ENCODE measurements around the gene WDR93.
A peak's percentile ranks its signal among the peaks of the same experiment; 100 is the strongest.

The WDR93 gene

GRCh38 chr15:89749054-89749453 lies 58.4 kb downstream of the WDR93 start:
- DNase-seq (ENCODE audit: low read depth in 2 of 2): no peak

GRCh38 chr15:89749526-89749925 lies 58.9 kb downstream of the WDR93 start:
- DNase-seq (ENCODE audit: low read depth in 2 of 2): no peak

DNA sequence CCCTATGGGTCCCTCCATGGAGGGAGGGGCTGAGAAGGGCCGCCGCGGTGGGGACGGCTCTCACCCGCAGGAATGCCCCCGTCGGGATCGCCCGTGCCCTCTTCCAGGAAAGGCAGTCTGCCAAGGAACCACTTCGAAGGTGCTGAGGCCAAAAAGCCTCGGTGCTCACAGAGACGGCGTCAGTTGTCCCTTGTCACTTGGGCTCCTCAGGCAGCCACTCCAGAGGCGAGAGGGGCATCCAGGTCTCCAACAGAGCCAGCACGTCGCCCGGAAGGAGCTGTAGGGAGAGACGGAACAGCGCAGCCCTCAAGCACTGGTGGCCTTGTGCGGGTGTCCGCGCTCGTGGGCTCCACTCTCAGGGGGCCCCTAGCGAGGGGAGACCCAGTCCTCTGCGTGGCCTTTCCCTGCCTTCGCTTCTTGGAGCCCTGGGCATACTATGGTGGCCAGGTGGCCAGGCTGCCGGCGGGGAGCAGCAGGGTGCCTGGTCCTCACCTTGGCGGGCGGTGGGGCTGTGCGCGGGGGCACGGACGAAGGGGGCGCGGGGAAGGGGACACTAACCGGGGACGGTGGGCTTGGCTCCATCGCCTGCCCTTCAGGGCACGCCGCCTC lies 59.4 kb downstream of the WDR93 start:
- DNase-seq (ENCODE audit: low read depth in 2 of 2): no peak

DNA sequence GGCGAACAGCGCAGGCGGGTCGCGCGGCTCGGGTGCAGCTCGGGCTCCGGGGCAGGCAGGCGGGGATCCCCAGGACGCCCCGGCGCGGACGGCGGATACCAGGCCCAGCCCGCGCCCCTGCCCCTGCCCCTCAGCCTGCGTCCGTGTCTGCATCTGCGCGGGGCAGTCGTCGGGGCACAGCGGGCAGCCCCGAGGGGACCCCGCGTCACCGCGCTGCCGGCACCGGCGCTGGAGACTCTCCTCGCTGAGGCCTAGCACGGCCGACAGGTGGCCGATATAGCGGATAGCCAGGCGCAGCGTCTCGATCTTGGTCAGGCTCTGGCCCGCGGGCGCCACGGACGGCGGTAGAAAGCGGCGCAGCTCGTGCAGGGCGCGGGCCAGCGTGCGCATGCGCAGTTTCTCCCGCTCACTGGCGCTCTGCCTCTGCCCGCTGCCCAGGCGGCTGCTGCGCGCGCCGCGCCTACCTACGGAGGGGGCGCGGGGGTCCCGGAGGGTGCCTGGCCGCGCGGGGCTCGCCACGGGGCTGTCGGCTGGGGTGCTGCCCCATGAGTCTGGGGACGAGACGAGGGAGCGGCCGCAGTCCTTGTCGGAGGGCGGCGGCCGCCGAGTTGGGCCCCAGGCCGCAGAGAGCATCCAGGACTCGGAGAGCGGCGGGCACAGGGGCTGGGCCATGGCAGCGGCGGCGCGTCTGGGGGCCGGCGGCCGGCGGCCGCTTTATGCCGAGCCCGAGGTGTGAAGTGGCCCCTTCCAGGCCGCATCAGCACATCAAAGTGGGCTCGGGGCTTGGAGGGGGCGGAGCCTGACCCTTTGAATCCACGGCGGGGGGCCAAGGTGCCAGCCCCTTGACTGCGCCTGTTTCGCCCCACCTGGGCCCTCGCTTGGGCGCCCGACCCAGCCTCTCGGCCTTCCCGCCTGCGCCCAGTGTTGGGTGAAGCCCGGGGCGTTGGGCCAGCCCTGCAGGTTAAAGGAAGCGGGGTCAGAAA lies 60.2 kb downstream of the WDR93 start, which contains the start of gene MESP1:
Gene MESP1, minus strand, starts transcription at position 690 of the 983 bp plus-strand sequence. Its CDS starts 18 bp downstream, at position 672.
- DNase-seq (ENCODE audit: low read depth in 2 of 2): peak; percentile 81 to 82

DNA sequence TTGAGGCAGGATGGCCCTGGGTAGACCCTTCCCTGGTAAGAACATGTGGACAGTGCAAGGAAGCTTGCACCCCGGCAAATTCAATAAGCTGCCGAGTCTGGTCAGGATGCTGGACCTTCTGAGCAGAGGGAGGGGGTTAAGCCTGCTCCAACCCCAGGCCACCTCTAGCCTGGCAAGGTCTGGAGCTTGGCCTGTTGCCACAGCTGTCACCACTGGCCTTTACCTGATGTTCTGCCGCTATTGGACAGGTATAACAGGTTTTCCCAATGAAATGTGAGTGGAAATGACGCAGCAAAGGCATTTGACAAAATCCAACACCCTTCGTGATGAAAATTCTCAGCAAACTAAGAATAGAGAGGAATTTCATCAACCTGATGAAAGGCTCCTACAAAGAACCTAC lies 61.1 kb downstream of the WDR93 start:
- no peak for DNase-seq (ENCODE audit: low read depth in 2 of 2)

DNA sequence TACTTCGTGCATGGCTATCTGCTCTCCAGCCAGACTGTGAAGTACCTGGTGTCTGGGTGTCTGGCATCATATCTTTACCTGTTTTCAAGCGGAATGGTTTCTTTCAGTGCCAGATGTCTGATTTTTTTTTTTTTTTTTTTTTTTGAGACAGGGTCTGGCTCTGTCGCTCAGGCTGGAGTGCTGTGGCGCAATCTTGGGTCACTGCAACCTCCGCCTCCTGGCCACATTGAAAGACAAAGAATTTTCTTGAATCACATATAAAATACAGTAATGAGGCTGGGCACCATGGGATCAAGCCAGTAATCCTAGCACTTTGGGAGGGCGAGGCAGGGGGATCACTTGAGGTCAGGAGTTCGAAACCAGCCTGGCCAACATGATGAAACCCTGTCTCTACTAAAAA lies 63.2 kb downstream of the WDR93 start:
- no peak for DNase-seq (ENCODE audit: low read depth in 2 of 2)

- DNase-seq (ENCODE audit: low read depth in 2 of 2): no peak
Observed at GRCh38 chr15:89754361-89755154, 63.9 kb downstream of the WDR93 start.

DNA sequence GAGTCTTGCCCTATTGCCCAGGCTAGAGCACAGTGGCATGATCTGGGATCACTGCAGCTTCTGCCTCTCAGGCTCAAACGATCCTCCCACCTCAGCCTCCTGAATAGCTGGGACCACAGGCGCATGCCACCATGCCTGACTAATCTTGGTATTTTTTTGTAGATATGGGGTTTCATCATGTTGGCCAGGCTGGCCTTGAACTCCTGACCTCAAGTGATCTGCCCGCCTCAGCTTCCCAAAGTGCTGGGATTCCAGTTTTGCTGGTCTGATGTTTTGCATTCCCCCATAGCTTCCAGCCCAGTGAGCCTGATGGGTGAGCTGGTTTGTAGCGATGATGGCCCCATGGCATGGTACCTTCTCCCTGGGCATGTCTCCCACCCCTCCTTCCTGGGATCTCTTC lies 65.1 kb downstream of the WDR93 start:
- no peak for DNase-seq (ENCODE audit: low read depth in 2 of 2)

GRCh38 chr15:89756897-89757296 lies 66.3 kb downstream of the WDR93 start:
- no peak for DNase-seq (ENCODE audit: low read depth in 2 of 2)

DNA sequence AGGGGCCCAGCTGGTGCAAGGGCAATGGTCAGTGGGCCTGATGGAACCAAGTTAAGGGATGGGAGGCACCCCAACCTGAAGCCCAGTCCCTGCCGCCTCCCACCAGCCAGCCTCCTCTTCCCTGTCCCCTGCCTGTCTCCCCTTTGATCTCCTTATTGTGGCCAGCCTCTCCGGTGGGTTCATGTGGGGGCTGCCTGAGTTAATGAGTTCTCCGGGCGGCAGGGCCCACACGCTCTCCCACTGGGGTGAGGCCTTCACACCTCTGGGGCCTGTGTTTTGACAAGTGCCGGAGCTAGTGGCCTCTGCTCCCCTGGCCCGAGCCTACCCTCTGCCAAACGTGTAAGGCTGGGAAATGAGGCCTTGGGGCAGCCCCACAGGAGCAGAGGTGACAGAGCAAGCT lies 67.7 kb downstream of the WDR93 start:
- DNase-seq (ENCODE audit: low read depth in 2 of 2): no peak

DNA sequence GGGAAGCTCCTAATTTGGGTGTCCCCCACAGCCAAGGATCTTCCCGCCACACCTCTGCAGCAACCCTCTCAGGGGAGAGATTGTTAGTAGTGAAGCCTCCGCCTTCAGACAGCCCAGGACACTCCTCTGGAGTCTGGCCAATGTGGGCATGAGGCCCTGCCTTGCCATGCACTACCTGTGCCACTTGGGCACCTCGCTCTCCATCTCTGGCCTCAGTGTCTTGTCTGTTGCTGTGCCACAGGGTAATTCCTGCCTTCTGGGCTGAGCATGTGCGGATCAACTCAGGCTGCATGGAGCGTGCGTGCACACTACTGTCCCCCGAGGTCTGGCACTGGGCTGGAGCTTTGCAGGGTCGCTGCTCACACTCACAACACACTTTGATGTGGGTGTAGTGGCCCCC lies 68.4 kb downstream of the WDR93 start:
- DNase-seq (ENCODE audit: low read depth in 2 of 2): no peak

DNA sequence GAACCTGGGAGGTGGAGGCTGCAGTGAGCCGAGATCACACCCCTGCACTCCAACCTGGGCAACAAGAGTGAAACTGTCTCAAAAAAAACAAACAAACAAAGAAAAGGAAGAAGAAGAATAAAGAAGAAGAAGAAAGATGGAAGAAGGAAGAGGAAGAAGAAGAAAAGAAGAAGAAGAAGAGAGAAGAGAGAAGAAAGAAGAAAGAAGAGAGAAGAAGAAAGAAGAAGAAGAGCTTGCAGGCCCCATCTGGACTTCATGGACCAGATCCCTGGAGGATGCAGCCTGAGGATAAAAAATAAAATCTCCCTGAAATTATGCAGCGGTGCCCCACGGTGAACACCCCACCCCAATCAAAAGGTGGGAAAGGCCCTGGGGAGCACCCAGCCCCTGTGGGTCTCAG lies 69.2 kb downstream of the WDR93 start:
- DNase-seq (ENCODE audit: low read depth in 2 of 2): no peak

DNA sequence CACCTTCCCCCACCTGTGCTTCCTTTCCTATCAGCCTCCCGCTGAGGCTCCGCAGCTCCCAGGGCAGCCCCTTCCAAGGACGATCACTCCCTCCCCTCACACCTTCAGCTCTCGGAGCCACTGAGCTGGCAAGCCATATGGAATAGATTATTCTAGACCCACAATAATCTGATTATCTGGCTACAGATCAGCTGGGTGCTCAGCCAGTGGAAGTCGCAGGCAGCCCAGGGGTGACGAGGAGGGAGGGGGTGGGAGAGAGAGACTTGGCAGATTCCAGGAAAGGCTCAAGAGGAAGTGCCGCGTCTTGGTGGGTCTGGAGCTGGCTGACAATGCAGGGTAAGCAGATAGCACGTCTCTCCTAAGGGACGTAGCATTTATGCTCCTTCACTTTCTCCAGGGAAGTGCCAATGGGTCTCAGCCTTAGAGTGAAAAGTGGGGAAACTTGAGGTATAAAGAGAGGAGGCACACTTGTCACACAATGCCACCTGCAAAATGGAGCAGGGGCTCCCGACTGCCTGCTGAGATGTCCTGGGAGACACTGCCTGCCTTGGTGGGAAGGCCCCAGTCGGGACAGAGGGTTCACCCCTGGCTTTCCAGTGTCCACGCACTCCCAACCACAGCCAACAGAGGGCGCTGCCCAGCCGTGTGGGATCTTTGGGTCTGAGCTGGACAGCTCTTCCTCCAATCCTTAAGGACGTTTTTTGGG lies 69.8 kb downstream of the WDR93 start:
- DNase-seq (ENCODE audit: low read depth in 2 of 2): peak; percentile 44 to 45

DNA sequence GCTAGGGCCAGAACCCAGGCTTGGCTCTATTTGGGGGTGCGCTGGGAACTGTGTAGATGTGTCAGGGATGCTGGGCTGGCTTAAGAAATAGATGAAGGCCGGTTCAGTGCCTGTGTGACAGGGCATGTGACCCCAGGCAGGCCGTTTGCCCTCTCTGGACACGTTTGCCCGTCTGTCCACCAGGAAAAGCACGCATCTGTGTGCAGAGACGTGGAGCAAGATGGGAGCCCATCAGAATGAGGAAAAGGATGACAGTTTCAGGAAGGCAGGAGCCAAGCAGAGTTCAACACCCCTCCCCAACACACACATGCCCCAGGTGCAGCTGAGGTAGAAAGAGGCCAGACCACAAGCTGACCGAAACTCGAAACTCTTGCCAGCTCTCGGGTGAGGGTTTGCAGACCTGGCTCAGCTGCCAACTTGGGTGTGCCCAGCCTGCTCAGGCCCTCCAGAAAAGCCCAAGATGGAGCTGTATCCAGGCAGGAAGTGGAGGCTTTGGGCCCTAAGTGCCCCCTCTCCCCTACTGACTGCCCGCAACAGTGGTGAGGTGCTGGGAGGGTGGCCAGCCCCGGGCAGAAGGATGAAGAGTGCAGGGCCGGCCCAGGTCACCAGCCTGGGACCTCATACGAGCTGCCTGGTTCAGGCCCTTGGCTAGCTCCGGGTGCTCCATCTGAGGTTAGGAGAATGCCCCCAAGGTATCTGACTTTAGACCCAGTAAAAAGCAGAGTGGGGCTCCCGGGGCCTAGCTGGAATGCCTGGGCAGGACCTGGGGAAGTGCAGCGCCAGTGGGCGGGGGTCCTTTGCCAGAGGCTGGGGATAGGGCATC lies 70.6 kb downstream of the WDR93 start:
- no peak for DNase-seq (ENCODE audit: low read depth in 2 of 2)

DNA sequence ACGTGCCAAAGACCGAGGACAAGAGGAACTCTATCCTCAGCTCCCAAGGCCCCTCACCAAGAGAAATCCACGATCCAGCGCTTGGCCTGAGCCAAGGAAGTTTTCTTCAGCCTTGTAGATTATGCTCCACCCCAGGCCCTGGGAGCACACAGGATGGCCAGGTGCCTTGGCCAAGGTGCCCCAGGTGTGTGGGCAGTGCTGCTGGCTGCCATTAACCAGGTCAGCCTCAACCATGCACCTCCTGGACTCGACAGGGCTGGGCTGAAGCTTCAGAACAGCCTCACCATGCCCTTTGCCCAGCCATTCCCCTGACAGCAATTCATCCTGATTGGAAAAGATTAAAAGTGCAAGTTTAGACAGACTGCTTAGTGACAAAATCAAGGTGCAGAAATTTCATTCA lies 71.3 kb downstream of the WDR93 start:
- DNase-seq (ENCODE audit: low read depth in 2 of 2): no peak

GRCh38 chr15:89765694-89766093 lies 75.1 kb downstream of the WDR93 start:
- no peak for DNase-seq (ENCODE audit: low read depth in 2 of 2)

- no peak for DNase-seq (ENCODE audit: low read depth in 2 of 2)
Observed at GRCh38 chr15:89766357-89767311, 76.0 kb downstream of the WDR93 start.

DNA sequence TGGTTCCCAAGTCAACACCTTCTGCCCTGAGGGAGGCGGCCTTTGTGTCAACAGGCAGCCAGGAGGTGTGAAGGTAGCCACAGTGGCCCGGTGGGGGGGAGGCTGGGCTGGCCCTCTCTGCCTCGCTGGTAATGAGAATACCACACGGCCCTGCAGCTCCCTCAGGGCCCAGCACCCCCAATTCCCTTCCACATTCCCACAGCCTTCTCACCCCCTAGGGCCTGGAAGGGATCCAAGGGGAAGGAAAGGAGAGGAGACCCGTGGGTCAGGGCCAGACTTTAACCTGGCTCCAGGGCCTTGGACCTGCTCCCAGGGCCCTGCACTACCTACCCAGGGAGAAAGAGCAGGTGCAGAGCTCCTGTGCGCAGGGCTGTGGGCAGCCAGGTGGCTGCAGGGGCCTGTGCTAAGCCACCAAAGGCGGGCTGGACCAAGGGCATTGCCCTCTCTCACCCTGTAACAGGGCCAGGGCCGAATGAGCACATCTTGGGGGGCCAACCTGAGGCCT lies 76.9 kb downstream of the WDR93 start:
- no peak for DNase-seq (ENCODE audit: low read depth in 2 of 2)

DNA sequence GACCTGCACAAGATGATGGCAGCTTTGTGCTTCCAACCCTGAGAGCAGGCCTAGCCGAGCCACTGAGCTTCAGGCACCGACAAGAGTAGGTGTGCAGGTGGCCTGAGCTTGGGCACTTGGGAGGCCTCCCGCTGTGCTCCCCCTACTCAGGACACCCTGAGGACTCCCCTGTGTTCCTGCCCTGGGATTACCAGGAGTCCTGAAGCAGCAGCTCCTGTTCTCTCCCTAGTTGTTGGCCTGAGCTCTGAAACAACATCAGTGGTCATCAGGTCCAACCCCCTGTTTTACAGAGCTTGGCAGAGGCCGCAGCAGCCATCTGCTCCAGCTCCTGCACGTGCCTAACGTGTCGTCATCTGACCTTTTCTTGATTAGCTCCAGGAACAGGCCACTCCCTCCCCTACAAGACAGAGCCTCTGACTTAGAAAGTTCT lies 77.5 kb downstream of the WDR93 start:
- no peak for DNase-seq (ENCODE audit: low read depth in 2 of 2)
